IPS-11a (cell line): ENCODE measurements around the gene PAMR1.
A peak's percentile ranks its signal among the peaks of the same experiment; 100 is the strongest.
"Not testable (repeated sequence)": the region's sequence is repeated elsewhere in the genome, so short reads cannot be mapped to it uniquely, and the experiment has no call there.

Source experiments
- H3K4me3 ChIP-seq: one replicate; pipeline ENCODE4 v1.5.1; 2013; ENCODE audit warnings: low read depth, low read length, control low read depth

Gene PAMR1

GRCh38 chr11:35525501-35526175 is at the start of gene PAMR1:
Gene PAMR1 (minus strand): TSS chr11:35525616. CDS start chr11:35525585, 31 bp downstream.
- peak within 1 kb of the TSS; percentile 45 for H3K4me3 ChIP-seq

GRCh38 chr11:35571696-35572095 is 46.3 kb upstream of the PAMR1 start:
- H3K4me3 ChIP-seq: no peak overlapping the region

- H3K4me3 ChIP-seq: no peak overlapping the region
Observed at GRCh38 chr11:35567737-35568465, 42.5 kb upstream of the PAMR1 start.

- no peak overlapping the region for H3K4me3 ChIP-seq
Observed at GRCh38 chr11:35566885-35567284, 41.5 kb upstream of the PAMR1 start.

- H3K4me3 ChIP-seq: no peak overlapping the region
Observed at GRCh38 chr11:35566181-35566580, 40.8 kb upstream of the PAMR1 start.

GRCh38 chr11:35564245-35564595 is 38.8 kb upstream of the PAMR1 start:
- H3K4me3 ChIP-seq: no peak overlapping the region

GRCh38 chr11:35563484-35564244 is 38.2 kb upstream of the PAMR1 start:
- H3K4me3 ChIP-seq: no peak overlapping the region

GRCh38 chr11:35559949-35560348 is 34.5 kb upstream of the PAMR1 start:
- H3K4me3 ChIP-seq: no peak overlapping the region

- no peak overlapping the region for H3K4me3 ChIP-seq
Observed at GRCh38 chr11:35558513-35558912, 33.1 kb upstream of the PAMR1 start.

GRCh38 chr11:35555488-35555887 is 30.1 kb upstream of the PAMR1 start:
- H3K4me3 ChIP-seq: no peak overlapping the region

GRCh38 chr11:35554491-35555437 is 29.3 kb upstream of the PAMR1 start:
- H3K4me3 ChIP-seq: no peak overlapping the region

- no peak overlapping the region for H3K4me3 ChIP-seq
Observed at GRCh38 chr11:35553831-35554230, 28.4 kb upstream of the PAMR1 start.

- no peak overlapping the region for H3K4me3 ChIP-seq
Observed at GRCh38 chr11:35553021-35553420, 27.6 kb upstream of the PAMR1 start.

GRCh38 chr11:35552616-35553015 is 27.2 kb upstream of the PAMR1 start:
- H3K4me3 ChIP-seq: no peak overlapping the region

- H3K4me3 ChIP-seq: no peak overlapping the region
Observed at GRCh38 chr11:35550374-35551036, 25.1 kb upstream of the PAMR1 start.

GRCh38 chr11:35549787-35550186 is 24.4 kb upstream of the PAMR1 start:
- H3K4me3 ChIP-seq: no peak overlapping the region

GRCh38 chr11:35548925-35549561 is 23.6 kb upstream of the PAMR1 start:
- no peak overlapping the region for H3K4me3 ChIP-seq

- not testable (repeated sequence) for H3K4me3 ChIP-seq
Observed at GRCh38 chr11:35547995-35548394, 22.6 kb upstream of the PAMR1 start.

- H3K4me3 ChIP-seq: no peak overlapping the region
Observed at GRCh38 chr11:35546317-35546716, 20.9 kb upstream of the PAMR1 start.
